GM19463 (cell line): Measurements from ENCODE around the gene LDLRAD3.

Experiments
- ATAC-seq: cut with Tn5 transposase; IDR thresholded peaks from one replicate; pipeline ENCODE4 v1.9.1; 2021; ENCODE audit warnings: mild to moderate bottlenecking, moderate library complexity; ENCODE audit not compliant: unreplicated experiment

LDLRAD3 gene

GRCh38 chr11:36014898-36015665 lies 71.2 kb downstream of the LDLRAD3 start:
- ATAC-seq: no peak

DNA sequence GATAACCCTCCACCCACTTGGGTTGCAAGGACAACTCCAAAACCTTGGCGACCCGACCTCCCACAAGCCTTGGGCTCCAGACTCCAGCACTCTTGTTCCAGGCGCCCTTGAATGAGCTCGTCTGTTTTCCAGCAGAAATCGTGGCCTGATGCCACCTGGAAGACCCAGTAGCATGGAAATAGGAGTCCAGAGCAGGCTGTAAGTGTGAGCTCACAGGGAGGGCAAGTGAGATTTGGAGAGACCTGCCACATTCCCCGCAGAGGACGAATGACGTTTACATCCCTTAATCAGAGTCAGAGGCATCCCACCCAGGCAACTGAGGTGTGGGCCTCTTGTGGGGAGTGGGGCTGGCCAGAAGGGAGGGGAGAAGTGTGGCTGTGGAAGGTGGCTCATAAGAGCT lies 71.9 kb downstream of the LDLRAD3 start:
- ATAC-seq: no peak

GRCh38 chr11:36016263-36016662 lies 72.4 kb downstream of the LDLRAD3 start:
- no peak for ATAC-seq

GRCh38 chr11:36016709-36017108 lies 72.8 kb downstream of the LDLRAD3 start:
- ATAC-seq: no peak

GRCh38 chr11:36019005-36019596 lies 75.2 kb downstream of the LDLRAD3 start:
- ATAC-seq: no peak

DNA sequence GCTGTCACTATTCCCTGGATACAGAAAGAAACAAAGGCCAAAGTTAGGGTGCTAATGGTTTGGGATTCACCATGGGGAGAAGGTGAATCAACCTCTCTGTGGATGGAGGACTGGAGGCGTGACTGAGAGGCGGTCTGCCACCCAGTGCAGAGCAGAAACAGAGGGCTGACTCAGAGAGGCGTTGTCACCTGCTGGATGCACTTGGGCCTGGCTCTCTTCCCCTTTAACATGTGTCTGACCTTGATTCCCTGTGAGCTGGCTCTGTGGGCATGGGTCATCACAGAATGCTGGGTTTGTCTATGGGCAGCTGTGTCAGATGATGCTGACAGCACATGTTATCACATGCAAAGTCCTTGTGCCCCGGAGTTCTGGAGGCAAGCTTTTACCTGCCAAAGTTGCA lies 75.9 kb downstream of the LDLRAD3 start:
- no peak for ATAC-seq

GRCh38 chr11:36022882-36023281 lies 79.0 kb downstream of the LDLRAD3 start:
- ATAC-seq: no peak

- no peak for ATAC-seq
These were observed 80.1 kb downstream of the LDLRAD3 start for GRCh38 chr11:36023922-36024321.

GRCh38 chr11:36024716-36025115 lies 80.9 kb downstream of the LDLRAD3 start:
- no peak for ATAC-seq

- ATAC-seq: no peak
These were observed 82.6 kb downstream of the LDLRAD3 start for GRCh38 chr11:36026315-36026968.

DNA sequence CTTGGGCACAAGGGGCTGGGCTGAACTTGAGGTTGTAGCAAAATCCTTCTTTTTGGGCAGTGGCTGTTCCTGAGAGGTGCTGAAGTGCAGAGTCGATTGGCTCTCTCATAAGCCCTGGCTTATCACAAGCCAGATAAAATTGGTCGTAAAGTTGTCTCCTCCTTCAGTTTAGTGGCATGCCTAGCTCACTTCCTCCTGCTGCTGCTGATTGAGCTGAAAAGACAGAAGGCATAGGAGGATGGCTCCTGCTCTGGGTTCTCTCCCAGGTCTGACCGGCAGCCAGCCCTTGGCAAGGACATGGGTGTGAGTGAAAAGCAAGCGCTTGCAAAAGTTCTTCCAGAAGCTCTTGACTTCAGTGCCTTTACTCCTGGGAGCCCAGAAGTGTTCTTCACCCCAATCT lies 83.9 kb downstream of the LDLRAD3 start:
- no peak for ATAC-seq

DNA sequence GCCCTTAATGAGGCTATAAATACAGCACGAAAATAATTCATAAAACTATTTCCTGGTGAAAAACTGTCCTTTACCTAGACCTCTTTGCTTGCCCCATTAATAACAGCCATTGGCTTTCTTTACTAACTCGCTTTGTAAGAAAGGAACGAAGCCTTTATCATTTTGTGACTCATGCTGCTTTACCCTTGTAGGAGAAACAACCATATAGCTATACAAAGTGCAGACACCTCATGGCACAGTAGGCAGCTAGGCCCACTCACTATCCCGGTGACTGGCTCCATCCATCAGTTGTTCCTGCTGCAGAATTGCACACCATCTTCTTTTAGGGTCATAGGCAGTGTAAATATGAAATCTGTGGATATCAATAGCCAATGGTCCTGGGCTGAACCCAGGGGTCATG lies 85.8 kb downstream of the LDLRAD3 start:
- ATAC-seq: no peak

DNA sequence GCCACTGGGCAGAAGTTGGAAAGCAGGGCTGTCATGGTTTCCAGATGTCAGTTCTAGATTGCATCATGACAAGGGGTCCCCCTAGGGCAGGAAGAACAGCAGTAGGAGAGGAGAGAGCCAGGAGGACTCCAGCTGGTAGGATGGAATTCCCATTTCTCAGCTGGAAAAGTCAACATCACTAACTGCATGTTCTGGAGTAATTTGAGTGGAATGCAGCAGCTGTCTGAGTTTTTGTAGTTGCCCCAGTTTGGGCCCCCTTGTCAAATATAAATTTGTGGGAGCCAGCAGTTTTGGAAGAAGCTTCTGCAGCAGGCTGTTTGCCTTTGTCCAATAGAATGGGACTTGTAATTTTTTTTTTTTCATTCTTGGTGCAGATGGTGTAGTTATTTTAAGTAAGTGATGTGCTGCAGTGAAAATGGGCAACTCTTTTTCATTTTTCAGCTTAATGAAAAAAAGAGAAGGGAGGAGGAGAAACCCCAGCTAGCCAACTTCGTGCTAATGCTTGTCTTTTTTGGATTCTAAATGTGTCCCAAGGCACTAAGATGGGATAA lies 86.9 kb downstream of the LDLRAD3 start:
- ATAC-seq: no peak

DNA sequence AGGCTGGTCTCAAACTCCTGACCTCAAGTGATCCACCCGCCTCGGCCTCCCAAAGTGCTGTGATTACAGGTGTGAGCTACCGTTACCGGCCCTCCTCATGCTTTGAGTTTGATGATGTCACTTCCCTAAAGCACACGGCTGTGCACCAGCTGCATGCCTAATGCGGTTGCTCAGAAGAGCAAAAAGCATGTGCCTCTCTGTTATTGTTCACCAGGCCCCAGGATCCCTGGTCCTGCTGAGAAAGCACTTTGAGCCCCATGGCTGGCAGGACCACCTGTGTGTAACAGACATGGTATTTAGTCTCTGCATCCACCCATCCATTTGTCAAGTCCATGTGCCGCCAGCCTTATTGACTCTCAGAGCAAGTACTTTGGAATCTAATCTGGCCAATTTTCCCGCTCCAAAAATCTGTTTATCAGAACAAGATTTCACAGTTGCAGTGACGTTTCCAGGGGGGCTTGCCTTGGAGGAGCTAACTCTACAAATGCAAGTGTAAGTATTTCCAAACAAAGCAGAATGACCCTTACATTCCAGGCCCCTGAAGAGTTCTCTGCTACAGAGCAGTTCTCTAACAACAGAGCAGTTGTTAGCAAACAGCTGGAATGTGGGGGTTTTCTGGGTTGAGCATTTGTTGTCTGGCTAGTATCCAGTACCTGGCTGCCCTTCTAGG lies 89.4 kb downstream of the LDLRAD3 start:
- no peak for ATAC-seq

GRCh38 chr11:36033936-36034335 lies 90.1 kb downstream of the LDLRAD3 start:
- ATAC-seq: no peak

- ATAC-seq: no peak
These were observed 90.9 kb downstream of the LDLRAD3 start for GRCh38 chr11:36034551-36035331.

DNA sequence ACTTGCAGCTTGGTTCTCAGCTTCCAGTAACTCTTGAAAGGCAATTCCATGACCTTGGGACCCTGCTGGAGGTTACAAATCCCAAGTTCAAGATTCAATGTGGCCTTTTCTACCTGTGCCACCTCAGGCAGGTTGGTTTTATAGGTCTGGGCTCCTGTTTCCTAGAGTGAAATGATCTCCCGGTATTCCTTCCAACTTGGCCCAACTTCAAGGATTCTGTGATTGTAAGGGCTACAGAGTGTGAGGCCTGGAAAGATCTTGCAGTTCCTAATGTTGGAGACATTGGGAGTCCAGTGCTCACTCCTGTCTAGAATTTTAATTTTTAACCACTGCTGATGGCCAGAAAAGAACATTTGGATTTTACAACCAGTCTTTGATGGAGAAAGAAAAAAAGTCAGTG lies 91.6 kb downstream of the LDLRAD3 start:
- ATAC-seq: no peak

DNA sequence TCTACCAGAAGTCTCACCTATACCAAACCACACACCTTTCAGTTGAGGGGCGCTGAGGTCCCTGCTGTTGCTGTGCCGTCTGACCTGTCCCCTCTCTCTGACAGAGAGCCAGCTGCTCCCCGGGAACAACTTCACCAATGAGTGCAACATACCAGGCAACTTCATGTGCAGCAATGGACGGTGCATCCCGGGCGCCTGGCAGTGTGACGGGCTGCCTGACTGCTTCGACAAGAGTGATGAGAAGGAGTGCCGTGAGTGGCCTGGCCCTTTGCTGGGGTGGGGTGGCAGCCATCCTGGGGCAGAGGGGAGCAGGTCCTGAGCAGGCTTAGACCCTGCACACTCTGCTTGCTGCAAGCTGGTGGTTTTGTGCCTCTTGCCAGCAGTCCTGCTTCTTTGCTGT lies 92.1 kb downstream of the LDLRAD3 start:
- ATAC-seq: no peak

DNA sequence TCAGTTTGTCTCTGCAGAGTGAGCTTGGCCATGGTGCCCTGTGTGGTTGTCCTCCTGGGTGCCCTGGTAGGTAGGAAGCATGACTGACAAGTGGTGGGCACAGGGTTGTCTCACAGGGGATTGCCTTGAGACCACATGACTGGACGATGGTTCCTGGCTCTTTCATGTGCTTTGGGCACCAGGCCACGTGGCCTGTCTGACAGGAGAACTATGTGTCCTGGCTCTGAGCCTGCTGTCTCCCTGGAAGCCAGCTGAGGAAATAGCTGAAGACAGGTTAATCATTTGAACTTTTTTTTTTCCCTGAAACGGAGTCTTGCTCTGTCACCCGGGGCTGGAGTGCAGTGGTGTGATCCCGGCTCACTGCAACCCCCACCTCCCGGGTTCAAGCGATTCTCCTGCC lies 93.2 kb downstream of the LDLRAD3 start:
- ATAC-seq: no peak

- ATAC-seq: no peak
These were observed 94.7 kb downstream of the LDLRAD3 start for GRCh38 chr11:36038541-36038940.

DNA sequence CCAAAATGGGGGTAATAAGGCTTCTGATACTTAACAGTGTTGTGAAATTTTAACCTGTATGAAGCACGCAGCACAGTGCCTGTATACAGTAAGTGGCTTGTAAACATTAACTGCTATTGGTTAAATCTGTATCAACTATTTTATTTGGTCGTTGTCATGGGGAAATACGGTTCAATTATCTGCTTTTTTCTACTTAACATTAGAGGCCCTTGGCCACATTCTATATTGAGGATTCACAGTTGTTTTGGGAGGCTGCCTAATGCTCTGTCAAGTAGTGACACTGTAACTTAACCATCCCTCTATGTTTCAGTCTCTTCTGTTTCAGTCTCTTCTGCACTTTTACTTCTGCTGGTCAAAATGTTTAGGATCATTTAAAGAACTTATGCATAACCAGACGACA lies 95.6 kb downstream of the LDLRAD3 start:
- no peak for ATAC-seq
